ENCODE results near the gene FAM76B. TPM values are rescaled to one million over a fixed set of nuclear protein-coding genes. Genes with fewer than 3 reads are reported as not detected.

FAM76B gene
- total RNA-seq, 4 donors from 2014 or later = 17.2 to 56.2 (median 24.0) TPM

GRCh38 chr11:95739108-95739938, 50.3 kb downstream of the FAM76B start:
- H3K4me1 ChIP-seq = no peaks in the 10 kb centered on the region
- no peak for DNase-seq (ENCODE audit: low spot score in 2 of 2)
- H3K4me3 ChIP-seq = no peak overlapping the region
- no peak overlapping the region for H3K27ac ChIP-seq
- no peak for TF ChIP-seq POLR2AphosphoS5 (IDR thresholded peaks at IDR 0.05)
- TF ChIP-seq POLR2A (IDR thresholded peaks at IDR 0.05) = no peak
- no peak for TF ChIP-seq EP300 (IDR thresholded peaks at IDR 0.05)
- no peak for TF ChIP-seq CTCF (IDR thresholded peaks at IDR 0.05)
- H3K9me3 ChIP-seq = no peaks in the 10 kb centered on the region
- H3K36me3 ChIP-seq = no peaks in the 10 kb centered on the region
- WGBS = 0% methylated on average over 1 of the region's 1 CpG
- H3K27me3 ChIP-seq = no peaks in the 10 kb centered on the region

DNA sequence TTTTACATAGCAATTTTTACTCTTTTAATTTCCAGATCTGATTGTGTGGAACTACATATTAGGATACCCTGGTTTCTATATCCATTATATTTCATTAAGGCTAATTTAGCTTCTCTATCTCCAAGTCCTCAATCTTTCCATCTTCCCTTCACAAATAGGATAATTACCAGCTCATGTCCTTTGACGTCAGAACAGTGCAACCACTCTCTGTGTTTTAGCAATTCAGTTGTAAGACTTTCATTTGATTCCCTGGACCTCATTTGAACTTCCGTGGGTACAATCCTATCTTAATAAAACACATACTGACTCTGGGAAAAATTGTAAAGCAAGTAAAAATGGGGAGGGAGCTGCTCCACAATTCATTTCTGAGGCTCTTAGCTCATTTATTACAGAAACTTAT, 52.8 kb downstream of the FAM76B start:
- Histone ChIP-seq H3K4me3 (no peak overlapping the region), H3K9me3 (no peaks in the 10 kb centered on the region), H3K27ac (no peak overlapping the region), H3K4me1 (no peaks in the 10 kb centered on the region), H3K27me3 (no peaks in the 10 kb centered on the region), H3K36me3 (no peaks in the 10 kb centered on the region)
- no peak for DNase-seq (ENCODE audit: low spot score in 2 of 2)
- 69% methylated on average over 2 of the region's 2 CpGs for WGBS
- no peak for TF ChIP-seq POLR2AphosphoS5 (IDR thresholded peaks at IDR 0.05)
- no peak for TF ChIP-seq EP300 (IDR thresholded peaks at IDR 0.05)
- TF ChIP-seq POLR2A (IDR thresholded peaks at IDR 0.05) = no peak
- no peak for TF ChIP-seq CTCF (IDR thresholded peaks at IDR 0.05)

GRCh38 chr11:95736355-95736754, 53.2 kb downstream of the FAM76B start:
- Histone ChIP-seq H3K27me3 (no peaks in the 10 kb centered on the region), H3K4me1 (no peaks in the 10 kb centered on the region), H3K36me3 (no peaks in the 10 kb centered on the region), H3K4me3 (no peak overlapping the region), H3K27ac (no peak overlapping the region), H3K9me3 (no peaks in the 10 kb centered on the region)
- 57% methylated on average over 7 of the region's 7 CpGs for WGBS
- DNase-seq (ENCODE audit: low spot score in 2 of 2) = no peak
- TF ChIP-seq POLR2AphosphoS5 (IDR thresholded peaks at IDR 0.05) = no peak
- no peak for TF ChIP-seq CTCF (IDR thresholded peaks at IDR 0.05)
- no peak for TF ChIP-seq POLR2A (IDR thresholded peaks at IDR 0.05)
- TF ChIP-seq EP300 (IDR thresholded peaks at IDR 0.05) = no peak

DNA sequence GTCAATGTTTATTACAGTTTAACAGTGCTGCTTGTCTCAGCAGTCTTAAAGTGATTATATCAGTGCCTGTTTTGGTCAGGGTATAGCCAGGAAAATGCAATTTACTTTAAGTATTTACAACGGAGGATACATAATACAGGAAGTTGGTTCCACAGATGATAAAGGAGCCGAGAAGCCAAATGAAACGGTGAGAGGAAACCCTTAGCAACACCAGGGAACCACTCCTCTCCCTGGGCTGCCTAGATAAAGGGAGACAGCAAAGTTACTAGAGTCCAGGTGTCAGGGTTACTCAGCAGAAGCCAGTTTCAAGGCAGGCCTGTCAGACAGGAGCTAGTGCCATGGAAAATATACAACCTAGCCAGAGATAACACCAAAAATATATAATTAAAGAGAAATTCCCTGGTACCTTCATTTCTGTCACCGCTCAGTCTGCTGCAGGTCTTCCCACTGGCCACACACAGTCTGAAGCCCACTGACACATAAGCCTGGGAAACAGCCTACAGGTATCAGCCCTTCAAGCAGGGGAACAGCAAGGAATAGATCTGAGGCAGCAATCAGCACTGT, 55.5 kb downstream of the FAM76B start:
- no peak overlapping the region for H3K4me3 ChIP-seq
- 46% methylated on average over 4 of the region's 4 CpGs for WGBS
- no peaks in the 10 kb centered on the region for H3K9me3 ChIP-seq
- TF ChIP-seq POLR2A (IDR thresholded peaks at IDR 0.05) = no peak
- TF ChIP-seq EP300 (IDR thresholded peaks at IDR 0.05) = no peak
- TF ChIP-seq CTCF (IDR thresholded peaks at IDR 0.05) = no peak
- TF ChIP-seq POLR2AphosphoS5 (IDR thresholded peaks at IDR 0.05) = no peak
- no peaks in the 10 kb centered on the region for H3K4me1 ChIP-seq
- no peak for DNase-seq (ENCODE audit: low spot score in 2 of 2)
- no peak overlapping the region for H3K27ac ChIP-seq
- no peaks in the 10 kb centered on the region for H3K27me3 ChIP-seq
- no peaks in the 10 kb centered on the region for H3K36me3 ChIP-seq

GRCh38 chr11:95732930-95733602, 56.5 kb downstream of the FAM76B start:
- TF ChIP-seq POLR2A (IDR thresholded peaks at IDR 0.05) (no peak), EP300 (IDR thresholded peaks at IDR 0.05) (no peak), CTCF (IDR thresholded peaks at IDR 0.05) (no peak), POLR2AphosphoS5 (IDR thresholded peaks at IDR 0.05) (no peak)
- Histone ChIP-seq H3K9me3 (no peaks in the 10 kb centered on the region), H3K27ac (no peak overlapping the region), H3K27me3 (no peaks in the 10 kb centered on the region), H3K4me1 (no peaks in the 10 kb centered on the region), H3K36me3 (no peaks in the 10 kb centered on the region), H3K4me3 (no peak overlapping the region)
- WGBS = 88% methylated on average over 2 of the region's 2 CpGs
- no peak for DNase-seq (ENCODE audit: low spot score in 2 of 2)

All from suprapubic skin (tissue), 4 donors.